Measurements from ENCODE around the gene SPECC1. TPM values are rescaled to one million over a fixed set of nuclear protein-coding genes. Genes with fewer than 3 reads are reported as not detected.

Gene SPECC1
- total and polyA plus RNA-seq, 10 of the 15 experiments (the other 5 are each of a cell fraction or from before 2014, with no cell fraction given), result 6.4 to 40.6 (median 23.9) TPM

DNA sequence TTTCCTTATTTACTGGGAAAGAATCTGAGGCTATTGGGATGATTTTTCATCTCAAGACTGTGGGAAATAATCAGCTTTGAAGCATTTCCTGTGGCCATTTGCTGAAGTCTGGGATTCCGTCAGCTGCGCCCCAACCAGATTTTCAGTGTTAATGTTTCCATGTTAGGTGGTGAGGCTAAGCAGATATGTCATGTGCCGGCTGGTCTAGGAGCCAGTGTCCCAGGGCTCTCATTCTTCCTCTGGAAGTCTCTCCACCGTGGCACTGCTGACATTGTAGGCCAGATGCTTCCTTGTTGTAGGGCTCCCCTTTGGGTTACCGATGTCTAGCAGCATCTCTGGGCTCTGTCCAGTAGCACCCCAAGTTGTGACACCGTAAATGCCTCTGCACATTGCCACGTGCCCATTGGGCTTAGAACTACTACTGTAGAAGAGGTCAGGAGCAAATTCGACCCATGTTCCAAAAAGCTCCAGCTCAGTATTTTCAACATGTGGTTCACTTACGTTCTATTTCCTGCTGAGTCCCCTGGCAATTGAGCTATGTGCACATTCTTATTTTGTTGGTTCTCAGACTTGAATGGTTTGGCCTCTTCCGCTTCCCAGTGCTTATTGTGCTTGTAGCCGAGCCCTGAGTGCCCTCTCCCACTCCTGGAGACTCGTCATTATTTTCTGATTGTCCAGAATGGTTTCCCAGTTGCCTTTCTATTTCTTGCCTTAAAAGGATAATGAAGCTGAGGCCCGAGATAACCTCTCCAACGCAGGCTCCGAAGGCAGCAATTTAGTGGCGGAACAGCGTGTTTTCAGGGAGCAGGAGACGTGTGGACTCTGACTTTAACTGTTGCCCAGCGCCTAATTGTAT is 82.2 kb downstream of the SPECC1 start (continued):
- TF ChIP-seq ZNF384 (IDR thresholded peaks at IDR 0.05; ENCODE audit: borderline replicate concordance, low read depth, low read length) (no peak), TARDBP (IDR thresholded peaks at IDR 0.05; ENCODE audit: borderline replicate concordance) (no peak), TCF7 (IDR thresholded peaks at IDR 0.05; ENCODE audit: borderline replicate concordance) (no peak), RAD51 (IDR thresholded peaks at IDR 0.05) (no peak), BCLAF1 (IDR thresholded peaks at IDR 0.05) (no peak), FOXK2 (IDR thresholded peaks at IDR 0.05) (no peak), DPF2 (IDR thresholded peaks at IDR 0.05) (no peak)
- TF ChIP-seq, protein P1, sequence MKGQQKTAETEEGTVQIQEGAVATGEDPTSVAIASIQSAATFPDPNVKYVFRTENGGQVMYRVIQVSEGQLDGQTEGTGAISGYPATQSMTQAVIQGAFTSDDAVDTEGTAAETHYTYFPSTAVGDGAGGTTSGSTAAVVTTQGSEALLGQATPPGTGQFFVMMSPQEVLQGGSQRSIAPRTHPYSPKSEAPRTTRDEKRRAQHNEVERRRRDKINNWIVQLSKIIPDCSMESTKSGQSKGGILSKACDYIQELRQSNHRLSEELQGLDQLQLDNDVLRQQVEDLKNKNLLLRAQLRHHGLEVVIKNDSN (IDR thresholded peaks at IDR 0.05; ENCODE audit: borderline replicate concordance, extremely low read length, insufficient read depth, low read depth, low read length), result no peak
